Measurements from ENCODE around the gene WDR74. TPM values are rescaled to one million over a fixed set of nuclear protein-coding genes. Genes with fewer than 3 reads are reported as not detected.

Gene WDR74
- total and polyA plus RNA-seq, 2 of the 13 experiments (the other 11 are each of a cell fraction or from before 2014, with no cell fraction given): 77.0 to 83.3 TPM

GRCh38 chr11:62787005-62787759 lies 52.2 kb downstream of the WDR74 start, which contains the start of gene TMEM179B (continued):
- TF ChIP-seq ZNF367 (CRISPR knock-in tag; IDR thresholded peaks at IDR 0.05; ENCODE audit: borderline replicate concordance) (peak; percentile 82; the same call in 1 of the 2 replicates), ZNF678 (CRISPR knock-in tag; IDR thresholded peaks at IDR 0.05) (peak; percentile 91; the same call in 1 of the 2 replicates), ATF2 (CRISPR knock-in tag; IDR thresholded peaks at IDR 0.05) (peak; percentile 90), KAT8 (CRISPR knock-in tag; IDR thresholded peaks at IDR 0.05) (peak; percentile 96), PBX3 (CRISPR knock-in tag; IDR thresholded peaks at IDR 0.05; ENCODE audit: borderline replicate concordance) (0 out of 2 replicates have a peak, but pooled peaks have one; percentile 37), ZNF83 (CRISPR knock-in tag; IDR thresholded peaks at IDR 0.05; ENCODE audit: borderline replicate concordance) (peak; percentile 40; the same call in 1 of the 2 replicates), ATF3 (CRISPR knock-in tag; IDR thresholded peaks at IDR 0.05) (peak; percentile 54), ZNF639 (CRISPR knock-in tag; conservative IDR thresholded peaks at IDR 0.05) (peak; percentile 76; the same call in 1 of the 2 replicates), ZNF362 (CRISPR knock-in tag; IDR thresholded peaks at IDR 0.05; ENCODE audit: borderline replicate concordance) (peak; percentile 78; the same call in 1 of the 2 replicates), E2F2 (CRISPR knock-in tag; IDR thresholded peaks at IDR 0.05; ENCODE audit: borderline replicate concordance) (peak; percentile 1; the same call in 1 of the 2 replicates), HBP1 (CRISPR knock-in tag; IDR thresholded peaks at IDR 0.05; ENCODE audit: low read depth) (0 out of 2 replicates have a peak, but pooled peaks have one; percentile 43), ZBTB34 (CRISPR knock-in tag; IDR thresholded peaks at IDR 0.05) (peak; percentile 85; the same call in 1 of the 2 replicates), BATF2 (CRISPR knock-in tag; IDR thresholded peaks at IDR 0.05) (peak; percentile 93; the same call in 1 of the 2 replicates), GMEB2 (CRISPR knock-in tag; IDR thresholded peaks at IDR 0.05; ENCODE audit: low read depth) (0 out of 2 replicates have a peak, but pooled peaks have one; percentile 47)

All from HepG2 (cell line).